Activated T-helper 2 cell treated with anti-CD3 and anti-CD28 coated beads, Interferon-gamma antibody, Interleukin-2, Interleukin-4, amounts not matched to agents 10 μg/mL and 5 μg/mL and 100 μg/mL, durations not matched to agents 14 hours and 24 hours and 36 hours (primary cell): ENCODE results near the gene GSS. TPM values are rescaled to one million over a fixed set of nuclear protein-coding genes. Genes with fewer than 3 reads are reported as not detected.
"Not testable (repeated sequence)": the region's sequence is repeated elsewhere in the genome, so short reads cannot be mapped to it uniquely, and the experiment has no call there.

Experiments used
- DNase-seq: peaks from one replicate; pipeline ENCODE4 v3.0.0; 2021; ENCODE audit warnings: low spot score
- H3K27ac Mint-ChIP-seq: one replicate; pipeline ENCODE4 v1.8.0; 2021; ENCODE audit warnings: mixed read lengths
- H3K27me3 Mint-ChIP-seq: one replicate; pipeline ENCODE4 v1.8.0; 2021; ENCODE audit warnings: low read depth, mixed read lengths
- H3K36me3 Mint-ChIP-seq: one replicate; pipeline ENCODE4 v1.8.0; 2021; ENCODE audit warnings: low read depth, mixed read lengths
- H3K4me1 Mint-ChIP-seq: one replicate; pipeline ENCODE4 v1.8.0; 2021; ENCODE audit warnings: low read depth, mixed read lengths
- H3K4me3 Mint-ChIP-seq: one replicate; pipeline ENCODE4 v1.8.0; 2021; ENCODE audit warnings: low read depth, mild to moderate bottlenecking, moderate library complexity, mixed read lengths
- H3K9me3 Mint-ChIP-seq: one replicate; pipeline ENCODE4 v1.8.0; 2021; ENCODE audit warnings: mixed read lengths
- intact Hi-C: fragments of 100-400 bp; cut with micrococcal nuclease; formaldehyde crosslinking; loops from one replicate; pipeline ENCODE4 v1.15.1; 2023
- total RNA-seq: library from RNA; stranded (reverse); gene quantifications from 2 replicates; pipeline ENCODE4 v1.2.3, GENCODE V29; 2022

GSS gene
- total RNA-seq, 1 donor from 2014 or later: 70.5 TPM

DNA sequence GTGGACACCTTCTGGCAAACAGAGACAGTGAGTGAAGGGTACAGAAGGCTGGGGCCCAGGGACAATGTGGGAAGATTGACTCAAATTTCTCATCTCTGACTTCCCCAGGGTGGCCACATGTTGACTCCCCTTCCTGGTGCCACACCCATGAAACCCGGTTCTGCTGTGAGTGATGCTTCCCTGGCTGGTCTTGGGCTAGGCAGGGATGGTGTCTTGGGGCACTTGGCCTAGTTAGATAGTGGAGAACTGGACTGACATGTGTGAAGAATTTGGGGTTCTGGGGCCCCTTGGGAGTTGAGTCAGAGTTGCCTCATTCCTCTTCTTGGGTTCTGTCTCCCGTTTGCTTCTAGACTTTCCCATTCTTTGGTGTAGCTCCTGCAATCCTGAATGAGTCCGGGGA is 34.2 kb downstream of the GSS start:
- H3K27me3 Mint-ChIP-seq: no peaks in the 10 kb centered on the region
- H3K4me1 Mint-ChIP-seq: peaks cover 53% of the 10 kb centered on the region
- H3K4me3 Mint-ChIP-seq: no peak overlapping the region
- no peak for DNase-seq
- intact Hi-C loops: no loop called here
- H3K27ac Mint-ChIP-seq: peak overlapping the region; percentile 26
- H3K36me3 Mint-ChIP-seq: peaks cover 33% of the 10 kb centered on the region
- peaks cover 9% of the 10 kb centered on the region for H3K9me3 Mint-ChIP-seq

- H3K4me3 Mint-ChIP-seq: no peak overlapping the region
- peaks cover 58% of the 10 kb centered on the region for H3K4me1 Mint-ChIP-seq
- DNase-seq: no peak
- peaks cover 9% of the 10 kb centered on the region for H3K9me3 Mint-ChIP-seq
- peaks cover 34% of the 10 kb centered on the region for H3K36me3 Mint-ChIP-seq
- H3K27ac Mint-ChIP-seq: peak overlapping the region; percentile 66
- intact Hi-C loops: no loop called here
- no peaks in the 10 kb centered on the region for H3K27me3 Mint-ChIP-seq
Measured at GRCh38 chr20:34920055-34920454, 35.6 kb downstream of the GSS start.

DNA sequence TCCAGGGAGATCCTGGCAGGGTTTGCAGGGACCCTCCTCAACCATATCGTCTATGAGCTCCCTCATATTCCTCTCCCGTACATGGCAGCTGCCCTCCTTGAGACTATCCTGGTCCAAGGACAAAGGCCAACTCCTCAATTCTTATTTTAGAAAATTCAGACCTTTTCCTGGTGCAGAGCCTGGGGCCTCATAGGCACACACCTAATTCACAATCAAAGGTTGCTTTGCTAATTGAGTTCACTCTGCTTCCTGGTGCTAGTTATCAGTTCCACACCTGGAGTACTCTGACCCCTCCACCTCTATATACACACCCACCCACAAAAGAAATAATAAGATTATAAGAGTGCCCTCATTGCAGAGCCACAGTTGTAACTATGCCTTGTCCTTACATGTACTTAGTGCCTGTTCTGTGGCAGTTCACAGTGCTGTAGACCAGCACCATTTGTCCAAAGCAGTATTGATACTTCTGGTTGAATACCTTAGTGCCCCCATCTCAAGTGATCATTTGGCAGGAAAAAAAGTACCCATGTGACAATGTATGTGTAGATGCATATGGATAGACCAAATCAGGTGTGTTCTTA is 38.7 kb downstream of the GSS start:
- Mint-ChIP-seq H3K27ac (peak overlapping the region; percentile 8), H3K27me3 (no peaks in the 10 kb centered on the region), H3K9me3 (peaks cover 9% of the 10 kb centered on the region), H3K4me3 (no peak overlapping the region), H3K36me3 (peaks cover 49% of the 10 kb centered on the region), H3K4me1 (peaks cover 58% of the 10 kb centered on the region)
- no peak for DNase-seq
- intact Hi-C loops: no loop called here

- peaks cover 54% of the 10 kb centered on the region for H3K36me3 Mint-ChIP-seq
- intact Hi-C loops: no loop called here
Measured at GRCh38 chr20:34915749-34916455, 39.7 kb downstream of the GSS start.

DNA sequence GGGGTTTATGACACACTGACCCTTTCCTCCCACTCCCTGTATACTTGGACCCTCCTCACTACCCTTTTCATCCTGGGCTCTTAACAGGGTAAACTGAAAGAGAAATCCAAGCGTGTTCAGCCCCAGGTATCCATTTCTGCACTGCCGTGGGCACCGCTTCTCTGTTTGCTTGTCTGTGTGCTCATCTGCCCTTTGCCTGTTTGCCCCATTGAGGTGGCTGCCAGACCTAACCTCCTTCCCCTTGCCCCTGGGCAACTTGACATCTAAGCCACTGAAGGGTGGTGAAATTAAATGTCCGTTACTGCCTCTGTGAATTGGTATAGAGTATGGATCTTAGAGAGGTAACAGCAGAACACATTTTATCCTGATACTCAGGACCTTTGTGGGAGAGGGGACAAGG is 40.5 kb downstream of the GSS start:
- DNase-seq: no peak
- peak overlapping the region; percentile 0 for H3K27ac Mint-ChIP-seq
- H3K4me1 Mint-ChIP-seq: peaks cover 43% of the 10 kb centered on the region
- no peaks in the 10 kb centered on the region for H3K27me3 Mint-ChIP-seq
- peaks cover 6% of the 10 kb centered on the region for H3K9me3 Mint-ChIP-seq
- intact Hi-C loops: no loop called here
- peaks cover 56% of the 10 kb centered on the region for H3K36me3 Mint-ChIP-seq
- no peak overlapping the region for H3K4me3 Mint-ChIP-seq

More at GRCh38 chr20:34915749-34916455, 39.7 kb downstream of the GSS start:
- DNase-seq: no peak
- Mint-ChIP-seq H3K27ac (peak overlapping the region; percentile 0), H3K4me3 (no peak overlapping the region), H3K4me1 (peaks cover 50% of the 10 kb centered on the region), H3K9me3 (peaks cover 9% of the 10 kb centered on the region), H3K27me3 (no peaks in the 10 kb centered on the region)

- intact Hi-C loops: no loop called here
Measured at GRCh38 chr20:34907616-34908469, 47.8 kb downstream of the GSS start.

DNA sequence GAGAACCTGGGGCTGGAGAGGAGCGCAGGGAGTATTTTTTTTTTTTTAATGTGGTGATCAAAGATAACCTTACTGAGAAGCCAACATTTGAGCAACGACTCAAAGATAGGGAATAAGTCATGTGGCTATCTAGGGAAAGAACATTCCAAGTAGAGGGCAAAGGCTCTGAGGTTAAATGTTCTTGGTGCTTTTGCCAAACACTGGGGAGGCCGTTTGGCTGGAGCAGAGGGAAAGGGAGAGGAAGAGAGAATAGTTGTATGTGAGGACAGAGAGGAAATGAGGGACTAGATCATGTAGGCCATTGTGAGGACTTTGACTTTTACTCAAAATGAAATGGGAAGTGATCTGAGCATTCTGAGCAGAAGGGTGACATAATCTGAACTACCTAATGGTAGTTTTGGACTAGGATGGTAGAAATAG is 51.4 kb downstream of the GSS start:
- intact Hi-C loops: loop anchor here (2.0 kb wide), 1 partner anchor 13 kb away; no protein-coding TSS in a partner anchor
- Mint-ChIP-seq H3K4me3 (no peak overlapping the region), H3K27ac (no peak overlapping the region), H3K36me3 (peaks cover 37% of the 10 kb centered on the region), H3K4me1 (peaks cover 24% of the 10 kb centered on the region), H3K27me3 (no peaks in the 10 kb centered on the region), H3K9me3 (no peaks in the 10 kb centered on the region)
- no peak for DNase-seq

More at GRCh38 chr20:34907616-34908469, 47.8 kb downstream of the GSS start:
- Mint-ChIP-seq H3K4me1 (peaks cover 22% of the 10 kb centered on the region), H3K9me3 (no peaks in the 10 kb centered on the region), H3K36me3 (peaks cover 32% of the 10 kb centered on the region), H3K4me3 (no peak overlapping the region), H3K27ac (peak overlapping the region; percentile 33), H3K27me3 (no peaks in the 10 kb centered on the region)
- DNase-seq: no peak

GRCh38 chr20:34898731-34899130 is 56.9 kb downstream of the GSS start:
- peaks cover 45% of the 10 kb centered on the region for H3K36me3 Mint-ChIP-seq
- peaks cover 14% of the 10 kb centered on the region for H3K4me1 Mint-ChIP-seq
- H3K9me3 Mint-ChIP-seq: not testable (repeated sequence)

DNA sequence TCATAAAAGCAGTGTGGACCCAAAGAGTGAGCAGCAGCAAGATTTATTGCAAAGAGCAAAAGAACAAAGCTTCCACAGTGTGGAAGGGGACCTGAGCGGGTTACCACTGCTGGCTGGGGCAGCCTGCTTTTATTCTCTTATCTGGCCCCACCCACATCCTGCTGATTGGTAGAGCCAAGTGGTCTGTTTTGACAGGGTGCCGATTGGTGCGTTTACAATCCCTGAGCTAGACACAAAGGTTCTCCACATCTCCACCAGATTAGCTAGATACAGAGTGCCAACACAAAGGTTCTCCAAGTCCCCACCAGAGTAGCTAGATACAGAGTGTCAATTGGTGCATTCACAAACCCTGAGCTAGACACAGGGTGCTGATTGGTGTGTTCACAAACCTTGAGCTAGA is 57.5 kb downstream of the GSS start:
- H3K27ac Mint-ChIP-seq, DNase-seq, intact Hi-C loops, H3K9me3 Mint-ChIP-seq, H3K27me3 Mint-ChIP-seq, H3K4me3 Mint-ChIP-seq: not testable (repeated sequence)
- Mint-ChIP-seq H3K36me3 (peaks cover 42% of the 10 kb centered on the region), H3K4me1 (peaks cover 11% of the 10 kb centered on the region)

More at GRCh38 chr20:34898731-34899130, 56.9 kb downstream of the GSS start:
- DNase-seq, H3K27me3 Mint-ChIP-seq, intact Hi-C loops, H3K4me3 Mint-ChIP-seq, H3K27ac Mint-ChIP-seq: not testable (repeated sequence)

GRCh38 chr20:34896086-34896621 is 59.5 kb downstream of the GSS start:
- H3K4me3 Mint-ChIP-seq: no peak overlapping the region
- no peaks in the 10 kb centered on the region for H3K27me3 Mint-ChIP-seq
- no peak for DNase-seq
- H3K27ac Mint-ChIP-seq: no peak overlapping the region
- H3K36me3 Mint-ChIP-seq: peaks cover 40% of the 10 kb centered on the region
- peaks cover 26% of the 10 kb centered on the region for H3K4me1 Mint-ChIP-seq
- no peaks in the 10 kb centered on the region for H3K9me3 Mint-ChIP-seq
- intact Hi-C loops: no loop called here

DNA sequence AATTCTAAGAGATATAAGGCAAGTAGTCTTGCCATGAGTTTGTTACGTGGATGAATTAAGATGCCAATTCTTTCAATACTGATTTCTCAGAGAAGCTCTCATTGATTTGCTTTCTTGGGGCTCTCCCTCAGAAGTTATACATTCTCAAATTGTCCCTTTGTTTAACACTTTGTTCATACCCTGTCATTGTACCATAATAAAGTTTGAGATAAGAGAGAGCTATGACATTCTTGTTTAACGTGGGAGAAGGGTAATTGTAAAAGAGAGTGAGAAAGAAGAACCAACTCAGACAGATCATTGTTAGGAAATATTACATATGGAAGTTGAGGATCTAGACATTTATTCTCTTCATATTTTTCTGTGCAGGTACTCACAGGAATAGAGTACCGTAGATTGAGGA is 60.1 kb downstream of the GSS start:
- Mint-ChIP-seq H3K27ac (no peak overlapping the region), H3K4me1 (peaks cover 32% of the 10 kb centered on the region), H3K9me3 (no peaks in the 10 kb centered on the region), H3K27me3 (no peaks in the 10 kb centered on the region), H3K36me3 (peaks cover 33% of the 10 kb centered on the region), H3K4me3 (no peak overlapping the region)
- no peak for DNase-seq
- intact Hi-C loops: no loop called here

DNA sequence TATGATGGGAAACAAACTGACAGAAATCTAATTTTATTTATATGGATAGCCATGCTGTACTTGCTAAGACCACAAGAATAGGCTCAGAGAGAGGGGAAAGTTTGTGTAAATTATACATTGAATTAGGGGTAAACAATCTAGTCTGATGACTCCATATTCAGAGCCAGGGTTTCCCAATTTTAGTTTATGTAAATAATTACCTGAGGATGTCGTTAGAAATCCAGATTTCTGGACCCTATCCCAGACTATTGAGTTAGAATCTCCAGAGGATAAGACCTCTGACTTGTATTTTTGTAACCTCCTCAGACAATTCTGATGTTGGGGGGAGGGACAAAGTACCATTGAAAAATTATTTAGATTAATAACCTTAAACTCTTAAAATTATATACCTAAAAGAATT is 60.9 kb downstream of the GSS start:
- Mint-ChIP-seq H3K27me3 (no peaks in the 10 kb centered on the region), H3K36me3 (peaks cover 37% of the 10 kb centered on the region), H3K9me3 (no peaks in the 10 kb centered on the region), H3K4me1 (peaks cover 40% of the 10 kb centered on the region), H3K4me3 (no peak overlapping the region), H3K27ac (no peak overlapping the region)
- intact Hi-C loops: no loop called here
- DNase-seq: no peak
